Right renal cortex interstitium (tissue), 3 donors: ENCODE measurements around the gene HOMER2. TPM values are rescaled to one million over a fixed set of nuclear protein-coding genes. Genes with fewer than 3 reads are reported as not detected.
"Not testable (repeated sequence)": the region's sequence is repeated elsewhere in the genome, so short reads cannot be mapped to it uniquely, and the experiment has no call there.

Experiments
- DNase-seq, 3 donors: peaks; one replicate each; pipeline ENCODE4 v3.0.0-alpha.2; 2013; ENCODE audit warnings: low read depth in 3 of 3, low spot score in 2 of 3
- polyA plus RNA-seq, 3 donors: library from polyadenylated mRNA; unstranded; fragments of 120-200 nt; gene quantifications; one replicate each; pipeline ENCODE4 v1.2.1, GENCODE V29; 2013; ENCODE audit not compliant: insufficient read length in 3 of 3

HOMER2 gene
- polyA plus RNA-seq = 10 to 100 TPM; 28.3 to 29.8 (median 29.3) TPM

DNA sequence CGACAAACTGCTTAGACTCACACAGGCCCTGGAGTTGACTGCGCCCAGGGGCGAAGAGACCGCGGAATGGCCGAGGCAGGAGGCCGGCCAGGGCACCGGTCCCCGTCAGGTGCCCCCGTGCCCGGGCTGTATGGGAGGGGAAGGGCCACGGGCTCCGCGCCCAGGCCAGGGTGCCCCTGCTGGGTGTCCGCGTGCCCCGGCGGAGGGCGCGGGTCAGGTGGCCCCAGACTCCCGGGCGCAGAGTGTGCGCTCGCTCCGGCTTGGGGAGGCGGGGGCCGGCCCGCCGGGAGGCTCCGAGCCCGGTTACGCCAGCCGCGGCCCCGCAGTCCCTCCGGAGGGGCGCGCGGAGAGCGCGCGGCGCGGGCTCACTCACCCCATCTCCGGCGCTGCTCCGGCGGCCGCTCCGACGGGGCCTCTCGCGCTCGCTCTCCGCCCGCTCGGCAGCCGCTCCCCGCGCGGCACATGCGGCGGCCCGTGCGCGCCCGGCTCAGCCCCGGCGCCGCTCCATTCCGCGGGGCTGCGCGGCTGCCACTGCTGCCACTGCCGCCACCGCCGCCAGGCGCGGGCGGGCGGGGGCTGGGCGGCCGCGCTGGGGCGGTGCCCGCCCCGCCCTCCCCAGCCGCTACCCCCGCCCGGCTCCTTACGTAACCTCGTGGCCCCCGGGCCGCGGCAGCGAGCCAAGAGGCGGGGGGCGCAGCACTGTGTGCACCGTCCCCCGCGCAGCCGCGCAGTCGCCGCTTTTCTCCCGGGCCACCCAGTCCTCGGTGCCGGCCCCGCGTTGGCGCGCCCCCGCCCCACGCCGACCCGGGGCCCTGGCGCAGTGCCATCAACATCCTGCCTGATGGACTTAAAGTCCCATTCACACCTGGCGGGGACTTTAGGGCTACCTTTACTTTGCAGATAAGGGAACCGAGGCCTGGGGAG is at the start of gene HOMER2:
Gene HOMER2, minus strand, starts transcription at position 563 of the 924 bp plus-strand sequence. Its CDS starts 185 bp downstream, at position 378.
- no peak for DNase-seq

DNA sequence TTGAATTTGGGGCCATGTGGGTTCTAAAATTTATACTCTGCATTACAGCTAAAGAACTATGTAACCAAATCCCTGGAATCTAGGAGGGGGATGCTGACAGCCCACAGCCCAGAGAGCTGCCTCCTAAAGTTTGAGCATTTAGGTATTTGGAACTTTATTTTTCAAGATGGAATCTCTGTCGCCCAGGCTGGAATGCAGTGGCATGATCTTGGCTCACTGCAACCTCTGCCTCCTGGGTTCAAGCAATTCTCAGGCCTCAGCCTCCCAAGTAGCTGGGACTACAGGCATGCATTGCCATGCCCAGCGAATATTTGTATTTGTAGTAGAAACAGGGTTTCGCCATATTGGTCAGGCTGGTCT is 48.1 kb upstream of the HOMER2 start:
- not testable (repeated sequence) for DNase-seq

DNA sequence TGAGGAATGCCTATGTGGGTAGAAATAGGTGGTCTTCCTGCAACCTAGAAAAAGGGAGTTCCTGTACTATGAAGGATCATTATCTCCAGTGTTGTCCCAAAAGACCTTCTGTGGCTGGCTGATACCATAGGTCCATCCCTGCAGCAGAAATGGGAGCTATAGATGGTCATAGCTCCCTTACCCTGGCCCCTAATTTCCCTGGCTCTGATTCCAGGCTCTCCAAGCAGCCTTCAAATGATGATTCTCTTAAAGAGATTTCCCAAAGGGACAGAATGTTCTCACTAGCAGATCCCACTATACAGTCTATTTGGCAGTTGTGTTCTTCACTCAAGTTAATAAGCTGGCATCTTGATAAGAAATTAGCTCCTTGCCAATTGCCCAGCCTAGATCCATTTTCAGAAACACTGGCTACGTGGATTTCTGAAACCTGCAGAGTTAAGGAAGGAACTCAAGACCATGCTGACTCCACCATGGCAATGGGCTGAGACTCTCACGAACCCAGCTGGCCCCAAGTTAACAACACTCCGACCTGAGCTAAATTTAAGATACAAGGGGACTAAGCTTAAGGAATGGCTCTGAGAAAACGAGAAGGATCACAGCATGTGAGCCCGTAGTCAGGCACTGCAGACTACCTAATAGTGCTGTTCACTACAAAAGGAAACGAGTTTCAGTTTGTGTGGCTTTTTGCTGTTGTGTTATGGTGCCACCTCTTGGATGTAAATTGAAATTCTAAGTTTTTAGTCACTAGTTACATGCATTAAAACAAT is 47.6 kb upstream of the HOMER2 start:
- peak in 1 of 3 donors; percentile 32 for DNase-seq

DNA sequence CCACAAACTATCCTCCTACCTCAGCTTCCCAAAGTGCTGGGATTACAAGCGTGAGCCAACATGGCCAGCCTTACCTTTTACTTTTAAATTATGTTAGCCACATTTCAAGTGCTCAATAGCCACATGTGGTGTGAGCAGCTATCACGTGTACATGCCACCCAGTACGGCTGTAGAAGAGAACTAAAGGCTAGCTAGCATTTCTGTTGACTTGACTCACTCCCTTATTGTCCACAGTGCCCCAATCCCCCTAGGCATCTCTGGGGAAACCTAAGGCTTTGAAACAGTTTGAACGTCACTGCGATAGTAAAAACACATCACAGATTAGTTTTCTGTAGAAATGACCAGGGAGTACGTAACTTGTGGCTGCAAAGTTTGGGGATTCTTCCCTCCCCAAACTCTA is 46.9 kb upstream of the HOMER2 start:
- DNase-seq = no peak

DNA sequence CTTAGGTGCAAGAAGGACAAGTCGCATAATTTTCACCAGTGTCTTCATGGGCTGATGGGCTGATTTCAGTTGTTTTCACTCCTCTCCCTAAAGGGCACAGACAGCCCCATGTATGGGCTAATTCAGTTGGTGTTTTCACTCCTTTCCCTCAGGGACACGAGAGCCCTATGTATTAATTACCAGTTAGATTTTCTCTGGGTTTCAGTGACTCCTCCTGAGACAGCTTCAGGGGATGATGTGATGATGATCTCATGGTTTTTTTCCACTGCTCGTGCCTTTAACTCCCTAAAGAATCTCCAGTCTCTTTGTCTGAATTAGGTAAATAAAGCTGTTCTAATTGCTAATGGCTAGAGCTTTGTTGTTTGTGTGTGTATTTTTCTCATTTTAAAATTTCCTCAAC is 43.4 kb upstream of the HOMER2 start:
- DNase-seq = no peak

DNA sequence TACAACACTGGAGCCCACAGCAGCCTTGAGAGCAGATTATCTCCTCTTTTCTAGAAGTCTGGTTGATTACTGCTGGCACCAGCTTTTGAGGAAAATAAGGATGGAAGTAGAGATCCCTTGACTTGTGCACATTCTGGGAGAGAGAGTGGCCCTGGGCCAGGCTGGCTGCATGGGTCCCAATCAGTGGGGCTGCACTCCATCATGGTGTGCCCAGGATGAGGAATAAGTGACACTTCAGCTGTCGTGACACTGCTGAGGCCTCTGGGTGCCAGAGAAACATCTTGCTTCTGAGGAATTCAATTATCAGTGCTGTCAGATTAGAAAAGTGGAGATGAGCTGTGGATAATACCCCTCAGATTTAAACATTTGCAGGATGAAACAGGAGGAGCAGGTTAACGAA is 42.6 kb upstream of the HOMER2 start:
- DNase-seq = no peak

DNA sequence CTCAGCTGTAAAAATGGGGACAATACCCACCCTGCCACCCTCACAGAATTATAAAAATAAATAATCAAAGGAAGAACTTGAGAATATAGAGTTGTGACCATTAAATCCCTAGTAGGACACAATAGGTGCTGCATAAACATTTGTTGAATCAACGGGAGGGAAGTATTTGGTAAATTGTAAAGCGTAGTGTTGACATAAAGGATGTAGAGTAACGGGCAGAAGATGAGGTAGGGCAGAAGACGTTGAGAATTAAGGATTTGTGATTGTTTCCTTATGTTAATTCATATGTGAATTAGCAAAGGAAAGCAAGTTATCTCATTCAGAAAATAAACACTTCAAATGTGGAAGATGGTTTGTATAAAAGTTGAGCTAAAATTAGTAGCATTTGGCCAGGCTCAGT is 40.6 kb upstream of the HOMER2 start:
- no peak for DNase-seq

DNA sequence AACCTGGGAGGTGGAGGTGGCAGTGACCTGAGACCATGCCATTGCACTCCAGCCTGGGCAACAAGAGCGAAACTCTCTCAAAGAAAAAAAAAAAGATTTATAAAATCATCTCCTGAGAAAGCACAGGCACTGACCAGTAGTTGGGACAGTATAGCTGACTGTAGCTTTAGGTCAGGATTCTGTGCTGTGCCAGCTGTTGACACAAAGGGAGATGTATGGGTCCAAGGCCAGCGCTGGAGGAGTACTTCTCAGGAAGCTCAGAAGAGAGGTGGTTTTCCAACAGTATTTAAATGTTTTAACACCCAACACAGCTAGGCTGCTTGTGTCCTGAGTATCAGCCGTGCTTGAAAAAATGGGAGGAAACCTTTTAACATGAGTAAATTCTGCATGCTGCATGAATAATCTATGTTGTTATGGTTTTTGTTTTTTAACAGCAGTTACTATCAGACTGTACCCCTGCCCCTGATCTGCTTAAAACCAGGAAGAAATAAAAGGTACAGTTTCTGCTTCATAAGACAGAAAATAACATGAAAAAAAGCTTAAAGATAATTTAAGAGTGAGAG is 40.0 kb upstream of the HOMER2 start:
- DNase-seq = no peak

DNA sequence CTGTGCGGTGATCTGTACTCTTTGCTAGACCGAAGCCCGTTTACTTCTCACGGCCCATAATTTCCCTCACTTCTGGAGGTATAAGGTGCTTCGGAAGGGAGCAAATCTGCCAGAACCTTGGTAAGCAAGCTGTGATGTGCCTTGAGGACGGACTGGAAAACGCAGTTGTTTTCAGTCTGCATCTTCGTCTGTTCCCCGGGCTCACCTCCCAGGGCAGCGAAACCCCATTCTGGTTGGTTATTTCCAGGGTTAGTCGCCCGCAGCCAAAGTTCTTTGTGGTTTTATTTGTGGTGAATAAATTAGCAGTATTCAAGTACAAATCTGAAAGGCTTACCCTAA is 33.9 kb upstream of the HOMER2 start:
- no peak for DNase-seq

DNA sequence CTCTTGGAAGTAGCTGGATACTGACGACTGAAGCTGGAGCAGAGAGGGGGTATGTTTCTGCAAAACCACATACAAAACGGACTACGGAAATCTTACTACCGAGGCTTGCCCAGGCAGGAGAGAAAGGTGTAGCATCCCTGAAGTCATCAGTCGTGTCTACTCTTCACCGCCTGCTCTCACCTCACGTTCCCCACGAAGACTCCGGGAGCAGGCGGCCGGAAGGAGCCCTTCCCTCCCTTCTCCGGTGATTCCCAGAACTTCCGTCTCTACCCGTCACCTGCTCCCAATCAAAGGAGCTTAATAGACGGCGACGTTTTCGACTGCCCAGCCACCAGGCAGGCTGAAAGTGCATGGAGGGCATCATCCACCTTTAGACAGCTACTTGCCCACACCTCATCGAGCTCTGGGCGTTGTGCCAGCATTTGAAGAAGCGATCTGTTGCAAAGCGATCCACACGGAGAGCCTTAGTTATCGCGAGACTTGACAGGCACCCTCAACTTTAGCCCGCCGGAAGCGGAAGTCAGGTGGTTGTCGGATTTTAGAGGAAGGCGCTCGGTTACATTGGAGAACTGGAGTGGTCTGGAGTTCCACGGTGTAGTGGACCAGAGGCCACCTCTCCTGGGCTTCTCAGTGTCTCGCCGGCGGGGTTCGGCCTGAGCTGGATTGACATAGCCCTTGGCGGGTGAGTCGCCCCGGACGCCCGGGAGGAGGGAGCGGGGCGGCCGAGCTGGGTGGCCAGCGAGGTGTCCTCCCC is 33.3 kb upstream of the HOMER2 start, which contains the start of gene RAMAC:
Gene RAMAC, plus strand, starts transcription at position 523 of the 754 bp plus-strand sequence. CDS start 2,809 bp downstream, outside the sequence.
- peak; percentile 94 to 96 (median 95) for DNase-seq

DNA sequence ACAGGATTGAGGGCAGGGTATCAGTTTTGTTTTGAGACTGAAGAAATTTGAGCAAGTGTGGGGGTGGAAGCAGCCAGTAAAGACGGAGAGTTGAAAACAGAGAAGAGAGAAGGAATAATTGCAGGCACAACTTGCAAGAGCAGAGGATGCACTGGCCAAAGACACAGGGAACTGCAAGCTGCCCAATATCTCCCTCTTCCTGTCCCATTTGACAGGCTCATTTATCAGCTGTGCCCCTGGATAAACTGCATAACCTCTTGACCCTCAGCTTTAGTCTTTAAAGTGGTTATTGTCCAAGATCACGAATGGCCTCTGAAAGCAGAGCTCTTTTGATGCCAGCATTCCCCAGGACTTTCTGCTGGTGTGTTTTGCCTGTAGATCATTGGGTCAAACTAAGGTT is 28.5 kb upstream of the HOMER2 start:
- no peak for DNase-seq

DNA sequence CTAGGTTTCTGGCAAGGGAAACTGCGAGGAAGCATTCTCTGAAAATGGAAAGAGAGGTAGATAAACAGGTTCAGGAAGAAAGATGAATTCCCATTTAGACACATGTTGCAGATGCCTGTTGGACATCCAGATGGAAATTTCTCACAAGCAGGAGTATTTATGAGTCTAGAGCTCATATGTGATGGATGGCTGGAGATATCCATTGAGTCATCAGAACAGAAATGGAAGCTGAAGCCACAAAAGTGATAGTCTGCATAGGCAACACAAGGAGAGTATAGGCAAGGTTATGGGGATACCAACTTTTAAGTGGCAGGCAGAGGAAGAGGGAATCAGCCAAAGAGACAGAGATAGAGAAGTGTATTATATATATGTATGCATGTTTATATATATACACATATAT is 27.2 kb upstream of the HOMER2 start:
- DNase-seq = no peak

DNA sequence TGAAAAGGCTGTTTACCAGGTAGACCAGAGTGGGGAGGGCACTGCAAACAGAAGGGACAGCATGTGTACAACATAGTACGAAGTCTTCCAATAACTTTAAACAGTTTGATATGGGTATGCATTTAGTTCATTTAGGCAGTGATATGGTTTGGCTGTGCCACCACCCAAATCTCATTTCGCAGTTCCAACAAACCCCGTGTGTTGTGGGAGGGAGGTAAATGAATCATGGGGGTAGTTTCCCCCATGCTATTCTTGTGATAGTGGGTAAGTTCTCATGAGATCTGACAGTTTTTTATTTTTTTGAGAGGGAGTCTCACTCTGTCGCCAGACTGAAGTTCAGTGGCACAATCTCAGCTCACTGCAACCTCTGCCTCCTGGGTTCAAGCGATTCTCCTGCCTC is 25.9 kb upstream of the HOMER2 start:
- DNase-seq = no peak

DNA sequence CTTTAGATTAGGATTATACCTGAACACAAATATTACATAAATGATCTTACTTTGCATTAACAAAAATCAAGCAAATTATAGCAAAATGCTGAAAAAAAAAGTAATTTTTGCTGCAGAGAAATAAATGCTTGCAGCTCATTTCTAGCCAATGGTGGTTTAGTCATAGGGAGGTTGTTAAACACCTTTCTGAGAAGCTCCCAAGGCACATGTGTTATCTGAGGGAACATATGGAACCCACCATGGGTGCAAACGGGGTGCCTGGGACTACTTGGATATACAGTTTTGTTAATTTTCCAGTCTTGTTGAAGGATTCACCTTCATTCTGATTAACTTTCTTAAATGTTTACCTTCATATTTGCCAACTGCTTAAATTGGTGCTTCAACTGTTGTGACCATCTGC is 24.6 kb upstream of the HOMER2 start:
- no peak for DNase-seq

DNA sequence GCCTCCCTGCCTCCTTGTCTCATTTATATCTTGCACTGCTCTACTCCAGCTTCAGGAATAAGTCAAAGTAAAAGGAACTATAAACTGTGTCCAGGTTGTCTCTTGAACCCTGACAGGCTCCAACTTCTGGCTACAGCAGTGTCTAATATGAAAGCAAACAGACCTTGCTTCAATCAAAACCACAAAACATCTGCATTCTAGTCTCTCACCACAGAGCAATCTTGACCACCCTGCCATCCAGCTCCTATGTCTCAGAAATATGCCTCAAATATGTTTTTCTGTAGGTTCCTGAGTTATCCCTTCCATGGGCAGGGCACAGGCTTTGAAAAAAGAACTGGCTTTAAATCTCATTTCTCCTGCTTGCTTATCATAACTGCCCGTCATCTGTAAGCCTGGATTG is 20.5 kb upstream of the HOMER2 start:
- DNase-seq = no peak

DNA sequence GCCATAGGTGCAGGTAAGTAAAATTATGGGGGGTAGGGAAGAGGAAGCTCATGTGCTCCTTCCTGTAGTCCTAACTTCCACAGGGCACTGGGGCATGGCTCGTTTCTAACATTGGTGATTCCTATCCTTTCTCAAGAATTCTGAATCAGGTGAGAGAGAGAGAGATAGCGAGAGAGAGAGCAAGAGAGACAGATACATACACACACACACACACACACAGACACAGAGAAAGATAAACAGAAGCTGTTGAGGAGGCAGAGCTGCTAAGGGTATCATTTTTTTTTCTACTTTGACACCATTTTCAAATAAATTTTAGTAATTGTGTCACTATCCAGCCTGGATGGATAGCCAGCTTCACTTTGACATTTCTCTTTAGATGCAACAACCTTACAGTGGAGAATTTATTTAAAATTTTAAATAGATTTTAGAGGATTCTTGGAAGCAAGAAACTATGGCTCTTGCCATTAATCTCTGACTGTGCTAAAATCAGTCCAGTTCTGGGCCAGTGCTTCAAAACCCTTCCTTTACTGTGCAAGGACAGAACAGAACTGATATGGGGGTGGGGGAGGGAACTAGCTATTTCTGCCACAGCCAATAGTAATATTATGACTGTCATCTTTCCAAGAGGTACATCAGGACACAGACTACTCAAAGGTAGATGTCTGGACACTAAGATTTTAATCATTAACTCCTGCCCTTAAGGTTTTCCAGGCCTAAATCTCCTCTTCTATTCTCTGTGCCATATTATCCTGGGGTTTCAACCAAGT is 18.9 kb upstream of the HOMER2 start:
- DNase-seq = no peak

DNA sequence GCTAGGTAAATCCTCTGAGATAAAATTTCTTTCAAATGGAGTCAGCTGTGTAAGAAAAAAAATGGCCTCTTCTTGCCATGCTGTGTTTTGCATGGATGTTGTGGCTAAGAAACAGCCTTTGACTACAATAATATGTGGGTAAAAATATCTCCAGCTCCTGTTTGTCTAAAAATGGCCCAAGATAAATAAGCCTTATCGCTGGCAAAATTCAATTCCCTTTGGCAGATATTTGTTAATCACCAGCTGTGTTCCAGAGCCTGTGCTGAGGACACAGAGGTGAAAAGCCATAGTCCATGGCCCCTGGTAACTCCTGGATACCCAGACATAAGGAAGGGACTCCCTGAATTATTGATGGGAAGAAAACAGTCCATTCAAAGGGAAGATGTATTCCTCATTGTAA is 18.2 kb upstream of the HOMER2 start:
- DNase-seq = no peak

DNA sequence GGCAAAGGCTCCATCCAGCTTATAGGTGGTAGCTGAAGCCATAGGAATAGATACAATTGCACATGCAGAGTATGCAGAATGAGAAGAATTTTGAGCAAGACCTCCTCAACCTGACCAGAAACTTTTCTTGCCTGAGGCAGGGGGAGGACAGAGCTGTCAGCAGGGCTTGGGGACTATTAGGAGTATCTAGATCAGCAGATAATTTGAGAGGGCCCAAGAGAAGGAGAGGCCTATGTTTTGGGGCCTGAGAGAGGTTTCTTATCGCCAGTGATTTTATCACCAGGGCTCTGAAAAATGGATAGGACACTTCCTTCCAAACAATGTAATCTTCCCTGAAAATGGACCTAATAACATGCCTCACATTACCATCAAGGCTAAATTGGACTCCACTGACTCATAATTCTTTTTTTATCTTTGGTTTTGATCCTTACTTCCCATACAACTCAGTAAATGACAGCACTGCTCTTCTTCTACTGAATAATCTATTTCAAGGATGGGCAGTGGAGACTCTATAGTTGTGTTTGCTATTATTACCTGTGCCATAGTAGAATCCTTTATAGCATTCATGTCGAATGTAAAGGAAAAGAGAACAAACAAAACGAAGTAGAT is 17.7 kb upstream of the HOMER2 start:
- no peak for DNase-seq

DNA sequence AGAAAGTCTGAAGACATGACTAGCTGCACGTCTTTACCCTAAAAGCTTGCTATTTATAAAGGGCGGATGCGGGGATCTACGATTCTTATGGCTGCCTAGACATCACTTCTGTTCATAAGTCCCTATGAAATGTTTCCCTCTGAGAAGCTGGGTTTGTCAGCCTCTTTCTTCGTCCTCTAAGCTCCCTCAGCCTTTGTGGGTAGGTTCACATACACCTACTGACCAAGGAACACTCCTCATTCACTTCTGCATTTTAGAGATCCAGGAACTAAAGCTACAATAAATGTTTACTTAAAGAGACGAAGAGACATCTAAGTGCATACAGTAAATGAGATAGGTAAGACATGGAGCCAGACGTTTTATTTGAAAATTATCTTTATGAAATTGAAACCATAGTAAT is 16.8 kb upstream of the HOMER2 start:
- DNase-seq = no peak

DNA sequence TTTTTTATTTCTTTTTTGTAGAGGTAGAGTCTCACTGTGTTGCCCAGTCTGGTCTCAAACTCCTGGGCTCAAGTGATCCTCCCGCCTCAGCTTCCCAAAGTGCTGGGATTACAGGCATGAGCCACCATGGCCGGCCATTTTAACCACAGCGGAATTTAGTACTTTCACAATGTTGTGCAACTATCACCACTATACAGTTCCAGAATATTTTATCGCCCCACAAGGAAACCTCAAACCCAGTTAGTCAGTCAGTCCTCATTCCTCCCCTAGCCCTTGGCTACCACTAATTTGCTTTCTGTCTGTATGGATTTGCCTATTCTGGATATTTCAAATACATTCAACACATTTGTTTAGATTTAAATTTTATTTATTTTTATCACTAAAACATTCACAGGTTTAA is 15.5 kb upstream of the HOMER2 start:
- no peak for DNase-seq
